Fibroblast of the aortic adventitia (primary cell): ENCODE data around the gene MSH3. TPM values are rescaled to one million over a fixed set of nuclear protein-coding genes. Genes with fewer than 3 reads are reported as not detected.

Experiments used
- DNase-seq: peaks from one replicate; pipeline ENCODE4 v3.0.0-alpha.2; 2010; ENCODE audit warnings: low read depth
- H3K4me3 ChIP-seq: 2 replicates; pipeline ENCODE4 v1.5.1; 2011; ENCODE audit warnings: low read depth, mild to moderate bottlenecking, control low read depth, low read length, moderate library complexity
- CTCF ChIP-seq: IDR thresholded peaks from 2 replicates; pipeline ENCODE4 v1.5.1; 2011; ENCODE audit warnings: mild to moderate bottlenecking, low read length, control low read depth, inconsistent platforms; ENCODE audit not compliant: insufficient read depth
- total RNA-seq: library from RNA; depleted of rRNA; stranded (reverse); fragments of >200 nt; gene quantifications from 2 replicates; pipeline ENCODE4 v1.2.3, GENCODE V29; 2012; ENCODE audit warnings: low replicate concordance

Gene MSH3
- total RNA-seq, 1 donor: 25.0 TPM

- TF ChIP-seq CTCF: no peak
- no peak for DNase-seq
These were observed 101.2 kb downstream of the MSH3 start for GRCh38 chr5:80755626-80756025.

GRCh38 chr5:80756292-80756691 is 101.8 kb downstream of the MSH3 start:
- no peak for DNase-seq
- TF ChIP-seq CTCF: no peak
- no peak overlapping the region for H3K4me3 ChIP-seq

More at GRCh38 chr5:80755626-80756025, 101.2 kb downstream of the MSH3 start:
- no peak overlapping the region for H3K4me3 ChIP-seq

DNA sequence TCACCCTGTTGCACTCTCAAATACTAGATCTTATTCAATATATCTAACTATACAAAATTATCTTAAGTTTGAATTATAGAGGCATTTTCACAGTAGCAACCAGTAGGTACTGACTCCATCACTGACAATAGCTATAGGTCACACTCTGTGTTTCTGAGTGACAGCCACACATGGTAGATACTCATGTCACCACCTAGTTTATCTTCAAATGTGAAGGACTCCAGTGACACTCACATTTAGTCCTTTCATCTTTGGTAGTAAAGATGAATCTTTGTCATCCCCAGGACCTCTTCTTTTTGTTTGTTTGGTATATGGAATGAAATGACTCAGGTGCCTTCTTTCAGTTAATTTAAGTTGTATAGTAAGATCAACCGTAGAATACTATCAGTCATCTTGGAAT is 102.8 kb downstream of the MSH3 start:
- H3K4me3 ChIP-seq: no peak overlapping the region
- no peak for TF ChIP-seq CTCF
- DNase-seq: no peak

- no peak for TF ChIP-seq CTCF
- DNase-seq: no peak
- no peak overlapping the region for H3K4me3 ChIP-seq
These were observed 105.6 kb downstream of the MSH3 start for GRCh38 chr5:80759866-80760577.

DNA sequence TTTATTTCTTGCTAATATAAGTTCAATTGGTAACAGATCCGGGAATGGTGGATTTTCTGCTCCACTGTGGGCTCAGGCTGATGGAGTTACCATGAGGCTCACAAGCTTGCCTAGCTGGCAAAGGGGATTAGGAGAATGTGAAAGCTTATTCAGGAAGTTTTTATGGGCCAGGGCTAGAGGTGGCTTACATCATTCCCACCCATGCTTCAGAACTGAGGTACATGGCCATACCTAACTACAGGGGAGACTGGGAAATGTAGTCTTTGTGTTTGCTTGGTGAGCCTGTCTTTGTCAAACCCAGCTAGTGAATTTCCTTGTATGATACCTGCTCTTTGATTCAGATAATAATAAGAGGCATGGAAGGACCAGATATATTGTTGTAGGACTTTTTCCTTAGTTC is 106.2 kb downstream of the MSH3 start:
- no peak for DNase-seq
- H3K4me3 ChIP-seq: no peak overlapping the region
- TF ChIP-seq CTCF: no peak

DNA sequence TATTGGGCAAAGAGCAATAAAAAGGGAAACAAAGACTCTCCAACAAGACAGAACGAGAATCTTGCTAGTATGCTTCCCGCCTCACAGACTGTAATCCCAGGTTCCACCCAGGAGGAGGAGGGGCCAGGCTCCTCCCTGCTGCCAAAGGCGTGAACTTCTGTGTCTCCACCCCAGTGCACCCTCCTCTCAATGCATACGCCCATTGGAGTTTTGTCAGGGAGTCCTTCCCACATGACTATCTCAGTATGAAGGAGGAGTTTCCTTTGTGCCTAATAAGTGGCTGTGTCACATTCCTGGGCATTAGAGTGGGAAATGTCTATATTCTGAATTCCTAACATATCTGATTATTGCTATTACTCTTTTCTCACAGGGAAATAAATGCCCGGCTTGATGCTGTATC is 106.7 kb downstream of the MSH3 start:
- H3K4me3 ChIP-seq: no peak overlapping the region
- no peak for DNase-seq
- no peak for TF ChIP-seq CTCF

GRCh38 chr5:80761966-80762365 is 107.5 kb downstream of the MSH3 start:
- no peak overlapping the region for H3K4me3 ChIP-seq
- TF ChIP-seq CTCF: no peak
- peak; percentile 5 for DNase-seq
